Embryonic facial prominence (tissue), 1 donor: ENCODE results near the gene ASTN2.

Experiments
- DNase-seq: peaks from one replicate; pipeline ENCODE4 v3.0.0-alpha.2; 2016; ENCODE audit errors: extremely low spot score

Gene ASTN2

GRCh38 chr9:116815835-116816234 lies 599.0 kb downstream of the ASTN2 start:
- DNase-seq = no peak

GRCh38 chr9:116813031-116813300 lies 601.9 kb downstream of the ASTN2 start:
- DNase-seq = no peak

DNA sequence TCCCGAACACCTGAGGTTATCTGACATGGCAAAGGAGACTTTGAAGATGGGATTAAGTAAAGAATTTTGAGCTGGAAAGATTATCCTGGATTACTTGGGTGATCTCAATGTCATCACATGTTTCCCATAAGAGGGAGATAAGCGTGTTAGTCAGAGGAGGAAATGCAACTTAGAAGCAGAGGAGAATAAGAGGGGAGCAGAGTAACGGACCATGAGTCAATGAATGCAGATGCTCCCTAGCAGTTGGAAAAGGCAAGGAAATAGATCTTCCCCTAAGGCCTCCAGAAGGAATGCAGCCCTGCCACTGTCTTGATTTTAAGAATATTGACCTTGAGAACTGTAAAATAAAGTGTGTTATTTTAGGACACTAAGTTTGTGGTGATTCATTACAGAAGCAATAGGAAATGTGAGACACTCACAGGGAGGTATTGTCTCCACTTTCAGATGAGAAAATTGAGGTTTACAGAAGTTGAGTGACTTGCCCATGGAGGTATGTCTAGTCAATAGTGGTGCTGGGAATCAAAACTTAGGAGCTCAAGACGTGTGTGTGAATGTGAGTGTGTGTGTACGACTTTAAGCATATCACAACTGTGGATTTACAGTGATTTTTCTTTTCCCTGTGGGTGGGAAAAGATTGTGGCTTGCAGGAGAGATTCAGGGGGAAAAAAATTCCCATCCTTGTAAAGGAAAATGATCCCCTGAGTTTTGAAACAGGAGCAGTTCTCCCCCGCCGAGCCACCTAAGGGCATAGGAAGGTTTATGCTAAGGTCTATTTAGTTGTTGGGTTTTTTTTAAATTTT lies 602.4 kb downstream of the ASTN2 start:
- no peak for DNase-seq

DNA sequence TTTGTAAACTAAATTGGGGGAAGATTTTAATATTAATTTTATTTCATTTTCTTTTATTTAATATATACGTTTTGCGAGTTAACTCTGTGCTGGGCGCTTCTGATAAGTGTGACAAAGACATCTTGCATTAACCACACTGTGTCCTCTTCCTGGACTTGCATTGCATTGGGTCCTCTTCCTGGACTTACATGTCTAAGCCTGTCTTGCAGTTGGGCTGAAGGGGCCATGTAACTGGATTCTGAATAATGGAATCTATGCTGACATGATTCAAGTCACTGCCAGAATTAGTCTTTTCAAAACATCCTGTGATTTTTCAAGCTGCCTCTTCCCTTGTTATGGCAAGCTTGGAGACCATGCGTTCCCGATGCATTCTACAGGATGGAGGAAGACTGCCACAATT lies 605.2 kb downstream of the ASTN2 start:
- DNase-seq = no peak

- no peak for DNase-seq
Observed at GRCh38 chr9:116806075-116806474, 608.8 kb downstream of the ASTN2 start.

DNA sequence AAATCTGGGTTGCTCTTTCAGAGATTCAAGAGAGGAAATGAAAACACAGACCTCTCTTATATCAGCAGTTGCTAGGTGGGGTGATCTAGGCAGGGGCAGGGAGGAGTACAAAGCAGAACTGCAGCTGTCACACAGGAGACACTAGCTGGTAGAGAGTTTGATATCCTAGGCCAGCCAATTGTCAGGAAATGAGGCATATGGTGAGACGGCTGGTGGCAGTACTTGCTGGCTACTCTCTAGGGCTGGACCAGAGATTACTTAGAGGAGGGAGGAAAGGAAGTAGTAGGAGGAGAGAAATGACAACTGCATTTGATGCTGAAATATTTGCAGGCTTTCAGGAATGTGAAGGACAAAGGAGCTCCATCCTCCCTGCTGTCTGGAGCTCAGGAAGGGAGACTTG lies 614.0 kb downstream of the ASTN2 start:
- DNase-seq = no peak

- DNase-seq = no peak
Observed at GRCh38 chr9:116800074-116800473, 614.8 kb downstream of the ASTN2 start.

DNA sequence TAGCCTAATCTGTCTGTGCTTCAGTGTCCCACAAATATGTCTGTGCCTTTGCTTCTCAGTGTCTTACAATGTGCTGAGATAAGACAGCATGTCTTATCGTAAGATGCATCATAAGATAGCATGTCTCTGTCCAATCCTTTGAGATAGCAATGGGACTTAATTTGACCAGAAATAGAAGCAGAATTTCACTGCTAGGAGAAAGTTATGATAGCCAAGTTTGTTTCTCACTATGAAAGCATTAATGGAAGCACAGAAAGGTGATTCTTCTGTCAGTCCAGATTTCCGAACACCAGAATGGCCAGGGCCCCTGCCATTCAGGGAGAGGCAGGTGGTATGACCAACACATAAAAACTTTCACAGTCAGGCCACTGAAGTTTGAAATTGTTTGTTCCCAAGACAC lies 616.3 kb downstream of the ASTN2 start:
- DNase-seq = no peak

DNA sequence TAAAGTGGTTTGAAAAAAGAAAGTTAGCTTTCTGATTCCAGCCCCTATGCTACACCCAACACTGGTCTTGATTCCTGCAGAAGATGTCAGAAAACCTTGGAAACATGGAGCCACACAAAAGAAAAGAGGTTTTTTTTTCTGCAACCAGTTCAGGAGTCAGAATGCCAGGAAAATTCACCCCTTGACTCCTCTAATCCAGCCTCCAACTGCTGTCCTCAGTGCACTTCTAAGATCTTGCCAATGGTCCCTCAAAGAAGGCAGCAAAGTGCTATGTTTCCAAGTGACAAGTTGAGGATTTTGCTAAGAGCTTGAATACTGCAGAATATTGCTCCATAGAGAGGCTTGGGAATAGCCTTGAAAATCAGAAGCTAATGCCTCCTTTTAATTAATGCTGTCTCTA lies 617.6 kb downstream of the ASTN2 start:
- DNase-seq = no peak

GRCh38 chr9:116796669-116797068 lies 618.2 kb downstream of the ASTN2 start:
- no peak for DNase-seq

- no peak for DNase-seq
Observed at GRCh38 chr9:116795821-116796220, 619.0 kb downstream of the ASTN2 start.

GRCh38 chr9:116792271-116792670 lies 622.6 kb downstream of the ASTN2 start:
- DNase-seq = no peak

- DNase-seq = no peak
Observed at GRCh38 chr9:116791326-116791725, 623.5 kb downstream of the ASTN2 start.

DNA sequence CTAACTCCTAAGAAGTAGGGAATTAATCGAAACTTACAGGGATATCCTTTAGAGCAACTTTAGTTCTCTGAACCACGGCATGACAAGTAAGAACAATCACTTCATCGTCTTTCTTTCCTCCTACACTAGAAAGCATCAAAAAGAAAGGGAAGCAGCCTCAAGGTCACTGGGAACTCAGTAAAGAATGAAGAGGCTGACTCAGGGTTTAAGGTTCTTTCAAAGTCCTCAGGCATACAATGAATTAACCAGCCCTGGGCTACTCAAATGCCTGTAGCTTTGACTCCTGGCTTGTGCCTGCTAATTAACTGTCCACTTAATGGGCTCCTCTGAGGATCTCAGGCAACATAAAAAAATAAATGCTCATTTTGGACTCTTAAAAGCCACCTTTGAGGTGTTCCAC lies 625.8 kb downstream of the ASTN2 start:
- DNase-seq = no peak

GRCh38 chr9:116786737-116787136 lies 628.1 kb downstream of the ASTN2 start:
- DNase-seq = no peak

DNA sequence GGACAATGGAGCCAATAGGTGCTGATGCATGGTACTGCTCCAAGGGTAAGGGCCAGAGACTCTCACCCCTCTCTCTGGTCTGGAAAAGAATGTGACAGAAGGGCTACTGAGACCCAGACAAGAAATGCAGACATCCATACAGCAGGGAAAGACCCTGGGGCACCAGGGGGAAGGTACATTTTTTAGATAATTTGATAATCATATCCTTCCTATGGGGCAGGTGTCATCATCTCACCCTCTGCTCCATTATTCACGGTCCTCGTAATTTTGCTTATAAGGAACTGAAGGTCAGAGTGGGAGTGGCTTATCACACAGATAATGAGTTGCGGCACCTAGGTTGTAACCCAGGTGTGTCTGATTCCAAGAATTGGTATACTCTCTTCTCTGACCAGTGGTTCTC lies 637.7 kb downstream of the ASTN2 start:
- no peak for DNase-seq

DNA sequence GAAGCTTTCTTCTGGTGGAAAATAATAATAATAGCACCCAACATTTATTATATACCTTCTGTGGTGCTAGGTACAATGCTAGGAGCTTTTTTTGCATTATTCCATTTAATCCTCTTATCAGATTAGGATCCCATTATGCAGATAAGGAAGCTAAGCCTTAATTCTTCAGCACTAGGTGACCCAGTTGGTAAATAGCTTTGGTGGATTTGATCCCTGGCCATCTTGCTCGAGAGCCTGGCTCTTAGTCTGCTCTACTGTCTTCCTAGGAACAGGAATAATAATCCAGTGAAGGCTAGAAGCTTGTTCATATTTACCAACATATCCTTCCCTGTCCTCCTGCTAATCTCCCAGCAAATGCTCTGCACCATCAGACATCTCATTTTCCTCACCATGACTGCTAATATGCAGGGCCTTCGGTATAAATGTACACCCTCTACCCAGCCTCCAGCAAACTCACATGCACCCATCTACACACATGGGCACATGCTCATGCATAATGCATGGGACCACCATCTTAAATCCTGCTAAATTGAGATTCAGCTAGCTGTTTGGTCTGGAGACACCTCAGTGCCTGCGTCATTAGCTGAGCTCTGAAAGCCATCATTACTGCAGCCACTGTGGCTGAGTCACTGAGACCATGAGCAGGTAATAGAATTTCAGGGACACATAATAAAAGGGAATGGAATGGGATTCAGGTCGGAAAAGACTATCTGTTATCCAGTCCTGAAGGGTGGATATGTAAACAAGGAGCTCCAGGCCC lies 640.3 kb downstream of the ASTN2 start:
- no peak for DNase-seq

DNA sequence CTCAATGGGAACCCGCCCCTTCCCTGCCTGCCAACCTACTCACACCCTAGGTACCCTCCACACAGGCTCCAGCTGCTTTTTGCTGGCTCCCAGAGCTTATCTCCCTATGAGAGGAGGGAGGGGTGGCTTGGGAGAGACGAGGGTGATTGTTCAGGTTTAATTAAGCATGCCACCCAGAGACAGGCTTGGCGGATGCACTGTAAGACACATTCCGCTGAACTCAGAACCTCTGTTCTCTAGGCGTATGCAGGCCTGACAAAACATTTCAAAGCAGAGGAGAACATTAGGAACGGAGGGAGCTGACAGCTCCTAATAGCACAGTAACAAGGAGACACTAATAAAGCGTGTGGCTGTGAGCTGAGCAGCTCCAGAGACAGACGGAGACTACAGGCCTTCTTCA lies 647.6 kb downstream of the ASTN2 start:
- no peak for DNase-seq

GRCh38 chr9:116765011-116765410 lies 649.8 kb downstream of the ASTN2 start:
- DNase-seq = no peak

- no peak for DNase-seq
Observed at GRCh38 chr9:116763770-116764169, 651.1 kb downstream of the ASTN2 start.

- DNase-seq = no peak
Observed at GRCh38 chr9:116760636-116761035, 654.2 kb downstream of the ASTN2 start.

- DNase-seq = no peak
Observed at GRCh38 chr9:116757030-116757429, 657.8 kb downstream of the ASTN2 start.

- no peak for DNase-seq
Observed at GRCh38 chr9:116753389-116753788, 661.5 kb downstream of the ASTN2 start.

DNA sequence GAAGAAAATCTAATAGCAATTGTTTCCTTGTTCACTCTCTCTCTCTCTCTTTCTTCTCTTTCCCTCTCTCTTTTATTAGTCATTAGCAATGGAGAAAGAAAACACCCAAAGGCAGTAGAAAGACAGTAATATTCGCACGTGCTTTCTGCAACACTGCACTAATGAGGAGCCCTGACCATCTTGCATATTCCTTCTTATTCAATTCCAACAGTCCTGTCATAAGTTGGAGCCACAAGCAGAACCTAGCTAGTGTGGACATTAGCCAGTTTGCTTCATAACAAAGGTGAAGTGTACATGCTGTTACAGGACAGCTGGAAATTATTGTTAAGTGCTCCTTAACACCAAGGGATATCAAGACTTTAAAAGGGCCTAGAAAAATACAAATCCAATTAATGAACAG lies 664.3 kb downstream of the ASTN2 start:
- no peak for DNase-seq
